ENCODE results near the gene SLC1A4.

DNA sequence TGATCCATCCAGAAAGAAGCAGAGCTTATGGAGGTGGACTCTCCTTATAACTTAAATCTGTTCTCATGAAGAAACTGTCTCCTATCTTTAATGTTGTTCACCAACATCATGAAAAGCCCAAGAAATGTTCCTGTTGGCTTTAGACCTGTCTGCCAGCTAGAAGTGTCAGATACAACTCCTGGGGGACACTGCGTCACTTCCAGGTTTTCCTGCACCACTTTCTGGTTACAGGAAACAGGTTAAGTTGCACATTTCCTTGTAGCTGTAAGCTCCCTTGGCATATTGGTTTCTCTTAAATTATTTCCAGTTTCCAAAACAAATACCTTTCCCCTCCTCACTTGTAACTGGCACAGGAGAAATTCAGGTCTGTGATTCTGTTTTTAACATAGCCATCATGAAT is 69.9 kb downstream of the SLC1A4 start:
- no peak for TF ChIP-seq YY1 (IDR thresholded peaks at IDR 0.05)
- TF ChIP-seq, protein P1, sequence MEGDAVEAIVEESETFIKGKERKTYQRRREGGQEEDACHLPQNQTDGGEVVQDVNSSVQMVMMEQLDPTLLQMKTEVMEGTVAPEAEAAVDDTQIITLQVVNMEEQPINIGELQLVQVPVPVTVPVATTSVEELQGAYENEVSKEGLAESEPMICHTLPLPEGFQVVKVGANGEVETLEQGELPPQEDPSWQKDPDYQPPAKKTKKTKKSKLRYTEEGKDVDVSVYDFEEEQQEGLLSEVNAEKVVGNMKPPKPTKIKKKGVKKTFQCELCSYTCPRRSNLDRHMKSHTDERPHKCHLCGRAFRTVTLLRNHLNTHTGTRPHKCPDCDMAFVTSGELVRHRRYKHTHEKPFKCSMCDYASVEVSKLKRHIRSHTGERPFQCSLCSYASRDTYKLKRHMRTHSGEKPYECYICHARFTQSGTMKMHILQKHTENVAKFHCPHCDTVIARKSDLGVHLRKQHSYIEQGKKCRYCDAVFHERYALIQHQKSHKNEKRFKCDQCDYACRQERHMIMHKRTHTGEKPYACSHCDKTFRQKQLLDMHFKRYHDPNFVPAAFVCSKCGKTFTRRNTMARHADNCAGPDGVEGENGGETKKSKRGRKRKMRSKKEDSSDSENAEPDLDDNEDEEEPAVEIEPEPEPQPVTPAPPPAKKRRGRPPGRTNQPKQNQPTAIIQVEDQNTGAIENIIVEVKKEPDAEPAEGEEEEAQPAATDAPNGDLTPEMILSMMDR (IDR thresholded peaks at IDR 0.05; ENCODE audit: low read depth, low read length, missing input control): no peak
- no peak for TF ChIP-seq TAF1 (conservative IDR thresholded peaks at IDR 0.05)
- TF ChIP-seq EGR1 (IDR thresholded peaks at IDR 0.05; ENCODE audit: low read depth in 2 of 2): no peak
- no peak for TF ChIP-seq NR2F2 (IDR thresholded peaks at IDR 0.05)
- TF ChIP-seq, protein P2, sequence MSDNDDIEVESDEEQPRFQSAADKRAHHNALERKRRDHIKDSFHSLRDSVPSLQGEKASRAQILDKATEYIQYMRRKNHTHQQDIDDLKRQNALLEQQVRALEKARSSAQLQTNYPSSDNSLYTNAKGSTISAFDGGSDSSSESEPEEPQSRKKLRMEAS (IDR thresholded peaks at IDR 0.05): no peak
- TF ChIP-seq, protein P3, sequence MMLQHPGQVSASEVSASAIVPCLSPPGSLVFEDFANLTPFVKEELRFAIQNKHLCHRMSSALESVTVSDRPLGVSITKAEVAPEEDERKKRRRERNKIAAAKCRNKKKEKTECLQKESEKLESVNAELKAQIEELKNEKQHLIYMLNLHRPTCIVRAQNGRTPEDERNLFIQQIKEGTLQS (IDR thresholded peaks at IDR 0.05): no peak
- TF ChIP-seq JUND (IDR thresholded peaks at IDR 0.05): no peak
- TF ChIP-seq RAD21 (IDR thresholded peaks at IDR 0.05): no peak
- TF ChIP-seq, protein P4, sequence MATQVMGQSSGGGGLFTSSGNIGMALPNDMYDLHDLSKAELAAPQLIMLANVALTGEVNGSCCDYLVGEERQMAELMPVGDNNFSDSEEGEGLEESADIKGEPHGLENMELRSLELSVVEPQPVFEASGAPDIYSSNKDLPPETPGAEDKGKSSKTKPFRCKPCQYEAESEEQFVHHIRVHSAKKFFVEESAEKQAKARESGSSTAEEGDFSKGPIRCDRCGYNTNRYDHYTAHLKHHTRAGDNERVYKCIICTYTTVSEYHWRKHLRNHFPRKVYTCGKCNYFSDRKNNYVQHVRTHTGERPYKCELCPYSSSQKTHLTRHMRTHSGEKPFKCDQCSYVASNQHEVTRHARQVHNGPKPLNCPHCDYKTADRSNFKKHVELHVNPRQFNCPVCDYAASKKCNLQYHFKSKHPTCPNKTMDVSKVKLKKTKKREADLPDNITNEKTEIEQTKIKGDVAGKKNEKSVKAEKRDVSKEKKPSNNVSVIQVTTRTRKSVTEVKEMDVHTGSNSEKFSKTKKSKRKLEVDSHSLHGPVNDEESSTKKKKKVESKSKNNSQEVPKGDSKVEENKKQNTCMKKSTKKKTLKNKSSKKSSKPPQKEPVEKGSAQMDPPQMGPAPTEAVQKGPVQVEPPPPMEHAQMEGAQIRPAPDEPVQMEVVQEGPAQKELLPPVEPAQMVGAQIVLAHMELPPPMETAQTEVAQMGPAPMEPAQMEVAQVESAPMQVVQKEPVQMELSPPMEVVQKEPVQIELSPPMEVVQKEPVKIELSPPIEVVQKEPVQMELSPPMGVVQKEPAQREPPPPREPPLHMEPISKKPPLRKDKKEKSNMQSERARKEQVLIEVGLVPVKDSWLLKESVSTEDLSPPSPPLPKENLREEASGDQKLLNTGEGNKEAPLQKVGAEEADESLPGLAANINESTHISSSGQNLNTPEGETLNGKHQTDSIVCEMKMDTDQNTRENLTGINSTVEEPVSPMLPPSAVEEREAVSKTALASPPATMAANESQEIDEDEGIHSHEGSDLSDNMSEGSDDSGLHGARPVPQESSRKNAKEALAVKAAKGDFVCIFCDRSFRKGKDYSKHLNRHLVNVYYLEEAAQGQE (IDR thresholded peaks at IDR 0.05): no peak
- no peak for TF ChIP-seq SP1 (IDR thresholded peaks at IDR 0.05)

Measured in liver (tissue), 3 donors.